GM18498 (cell line): ENCODE results near the gene SIM2.

Experiments
- ATAC-seq: cut with Tn5 transposase; IDR thresholded peaks from one replicate; pipeline ENCODE4 v1.9.1; 2021; ENCODE audit warnings: mild to moderate bottlenecking, moderate library complexity; ENCODE audit not compliant: unreplicated experiment

Gene SIM2

DNA sequence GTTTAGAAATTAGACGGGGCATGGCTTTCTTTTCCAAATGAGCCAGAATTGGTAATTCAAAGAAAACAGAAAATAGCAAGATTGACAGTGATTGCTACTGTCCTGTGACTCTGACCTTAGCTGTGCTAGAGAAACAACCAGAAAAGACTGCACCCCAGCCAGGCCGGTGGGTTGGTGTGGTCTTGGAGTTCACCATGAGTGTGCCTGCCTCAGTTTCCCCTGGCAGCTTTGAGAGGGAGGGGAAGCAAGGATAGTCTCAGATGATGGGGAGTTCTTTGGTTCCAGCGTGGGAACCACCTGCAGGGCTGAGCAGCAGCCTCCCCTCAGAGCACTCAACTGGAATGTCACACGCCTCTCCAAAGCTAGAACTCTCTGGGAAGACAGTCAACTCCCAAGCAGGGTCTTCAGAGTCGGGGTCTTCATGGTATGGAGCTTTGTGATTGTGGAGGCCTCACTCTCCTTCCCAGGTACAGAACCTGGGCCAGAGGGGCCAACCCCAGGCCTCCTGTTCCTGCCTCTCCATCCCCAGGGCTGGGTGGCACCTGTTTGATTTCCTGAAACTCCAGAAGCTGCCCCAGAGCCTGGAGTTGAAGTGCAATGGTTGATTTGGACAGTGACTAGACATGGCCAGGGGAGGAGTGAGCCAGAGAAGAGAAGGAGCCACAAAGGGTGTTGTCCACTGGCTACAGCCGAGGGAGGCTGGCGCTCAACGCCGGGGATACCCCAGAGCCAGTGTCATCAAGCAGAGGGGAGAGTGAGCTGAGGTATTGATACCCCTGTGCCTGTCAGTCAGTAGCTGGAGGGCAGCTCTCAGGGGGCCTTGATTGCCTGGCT, 35.7 kb downstream of the SIM2 start:
- ATAC-seq = no peak

DNA sequence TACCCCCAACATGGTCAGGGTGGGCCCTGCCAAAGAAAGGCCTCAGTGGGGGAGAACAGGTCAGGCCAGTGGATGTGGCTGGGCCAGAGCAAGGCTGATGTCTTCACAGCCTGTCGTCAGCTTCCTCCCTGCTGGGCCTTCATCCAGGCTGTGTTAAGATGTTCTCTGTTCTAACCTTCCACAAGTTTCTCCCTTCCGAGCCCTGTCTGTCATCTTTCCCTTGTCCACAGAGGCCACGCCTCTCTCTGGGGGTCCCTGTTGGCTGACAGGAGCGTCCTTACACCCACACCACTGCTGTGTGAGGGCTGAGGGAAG, 36.2 kb downstream of the SIM2 start:
- ATAC-seq = no peak

DNA sequence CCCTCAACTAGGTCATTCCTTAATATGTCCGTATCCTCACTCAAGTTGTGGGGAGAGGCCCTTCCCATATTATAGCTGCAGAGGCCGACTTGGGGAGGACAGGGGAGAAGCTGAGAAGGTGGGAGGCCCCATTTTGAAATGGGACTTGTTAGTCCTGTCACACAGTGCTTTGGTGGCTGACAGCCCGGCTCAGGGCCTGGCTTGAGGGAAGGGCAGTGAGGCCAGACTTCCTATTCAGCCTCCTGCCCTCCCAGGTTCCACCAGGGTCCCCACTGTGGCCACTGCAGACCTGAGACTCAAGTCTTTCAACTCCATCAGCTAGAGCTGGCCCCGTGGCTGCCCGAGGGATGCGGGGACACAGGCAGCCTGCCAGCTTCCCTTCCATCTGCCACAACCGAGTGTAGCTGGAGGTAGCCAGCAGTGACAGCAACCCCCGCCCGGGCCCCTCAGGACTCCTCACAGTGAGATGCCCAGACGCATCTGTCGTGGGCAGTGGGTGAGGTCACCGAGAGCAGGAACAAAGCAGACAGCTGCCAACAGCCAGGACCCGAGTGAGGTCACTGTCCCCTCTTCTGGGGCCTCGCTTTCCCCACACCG, 36.9 kb downstream of the SIM2 start:
- no peak for ATAC-seq

DNA sequence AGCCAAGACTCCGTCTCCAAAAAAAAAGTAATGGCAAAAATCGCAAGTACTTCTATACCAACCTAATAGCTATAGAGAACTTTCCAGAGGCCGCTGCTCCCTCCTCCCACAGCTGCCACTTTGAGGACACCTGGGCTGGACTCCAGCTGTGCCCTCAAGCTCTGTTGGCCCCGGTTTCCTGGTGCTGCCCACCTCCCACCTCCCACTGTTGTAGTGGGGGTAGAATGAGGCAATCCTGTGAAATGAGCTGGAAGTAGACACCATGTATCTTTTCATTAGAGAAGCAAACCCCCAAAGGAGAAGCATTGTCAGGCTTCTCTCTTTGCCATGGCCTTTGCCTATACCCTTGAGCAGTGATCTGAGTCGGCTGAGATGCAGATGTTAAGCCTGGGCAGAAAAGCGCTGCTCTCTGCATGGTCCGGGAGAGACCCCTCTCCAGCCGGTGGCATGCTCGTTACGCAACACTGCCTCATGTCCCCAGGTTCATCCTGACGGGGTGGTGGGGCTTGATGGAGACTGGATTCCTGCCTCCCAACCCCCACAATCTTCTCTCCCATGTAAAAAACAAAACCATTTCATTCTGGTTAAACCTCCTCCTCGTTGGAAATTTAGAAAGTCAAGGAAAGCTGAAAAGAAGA, 39.7 kb downstream of the SIM2 start:
- ATAC-seq = no peak

DNA sequence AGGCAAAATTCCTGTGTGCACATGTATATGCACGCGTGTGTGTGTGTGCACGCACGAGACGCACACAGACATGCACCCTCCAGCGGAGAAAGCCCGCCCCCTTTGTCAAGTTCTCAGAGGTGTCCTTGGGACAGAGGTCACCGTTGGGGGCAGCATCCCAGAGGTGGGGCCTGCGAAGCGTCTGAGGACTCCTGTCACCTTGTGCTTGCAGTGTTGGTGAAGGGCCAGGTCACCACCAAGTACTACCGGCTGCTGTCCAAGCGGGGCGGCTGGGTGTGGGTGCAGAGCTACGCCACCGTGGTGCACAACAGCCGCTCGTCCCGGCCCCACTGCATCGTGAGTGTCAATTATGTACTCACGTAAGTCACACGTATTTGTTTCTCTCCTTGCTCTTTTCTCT, 42.6 kb downstream of the SIM2 start:
- no peak for ATAC-seq

DNA sequence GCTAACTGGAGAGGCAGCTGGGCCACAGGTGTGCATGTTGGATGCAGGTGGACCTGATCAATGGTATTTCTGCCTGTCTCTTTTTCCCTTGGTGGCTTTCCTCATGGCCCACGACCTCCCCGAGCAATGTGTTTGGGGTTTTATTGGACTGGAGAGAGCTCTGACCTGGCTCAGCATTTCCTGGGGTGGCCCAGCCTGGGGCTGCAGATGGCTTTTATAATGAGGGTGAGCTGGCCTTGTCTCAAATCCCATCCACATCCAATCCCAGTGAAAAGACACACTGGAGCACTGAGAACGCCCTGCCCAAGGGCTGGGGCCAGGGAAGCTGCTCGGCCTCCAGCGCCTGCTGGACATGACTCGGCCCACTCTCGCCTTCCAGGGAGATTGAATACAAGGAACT, 44.1 kb downstream of the SIM2 start:
- ATAC-seq = no peak

DNA sequence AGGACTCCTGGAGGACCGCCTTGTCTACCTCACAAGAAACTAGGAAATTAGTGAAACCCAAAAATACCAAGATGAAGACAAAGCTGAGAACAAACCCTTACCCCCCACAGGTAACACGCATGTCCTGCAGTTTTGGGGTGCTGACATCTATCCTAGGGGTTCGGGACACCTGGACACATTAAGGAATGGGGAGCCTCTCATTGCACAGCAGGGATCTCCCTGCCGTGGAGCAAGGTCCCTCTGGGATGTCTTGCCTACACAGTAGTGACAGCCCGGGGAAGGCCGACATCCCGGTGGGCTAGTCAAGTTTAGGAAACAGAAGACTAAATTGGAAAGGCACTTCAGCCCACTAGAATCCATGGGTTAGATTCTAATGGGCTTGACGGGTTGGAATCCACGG, 44.5 kb downstream of the SIM2 start:
- ATAC-seq = no peak

DNA sequence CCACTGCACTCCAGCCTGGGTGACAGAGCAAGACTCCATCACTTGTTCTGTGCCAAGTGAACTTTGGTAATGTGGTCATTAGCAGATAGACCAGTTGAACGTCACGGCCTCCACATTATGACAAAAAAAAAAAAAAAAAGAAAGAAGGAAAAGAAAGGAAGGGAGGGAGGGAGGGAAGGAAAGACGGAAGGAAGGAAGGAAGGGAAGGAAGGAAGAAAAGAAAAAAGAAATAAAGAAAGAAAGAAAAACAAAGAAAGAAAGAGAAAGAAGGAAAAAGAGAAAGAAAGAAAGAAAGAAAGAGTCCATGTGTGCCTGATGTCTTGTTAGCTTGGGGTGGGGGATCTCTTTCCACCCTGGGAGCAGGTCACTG, 45.3 kb downstream of the SIM2 start:
- no peak for ATAC-seq

DNA sequence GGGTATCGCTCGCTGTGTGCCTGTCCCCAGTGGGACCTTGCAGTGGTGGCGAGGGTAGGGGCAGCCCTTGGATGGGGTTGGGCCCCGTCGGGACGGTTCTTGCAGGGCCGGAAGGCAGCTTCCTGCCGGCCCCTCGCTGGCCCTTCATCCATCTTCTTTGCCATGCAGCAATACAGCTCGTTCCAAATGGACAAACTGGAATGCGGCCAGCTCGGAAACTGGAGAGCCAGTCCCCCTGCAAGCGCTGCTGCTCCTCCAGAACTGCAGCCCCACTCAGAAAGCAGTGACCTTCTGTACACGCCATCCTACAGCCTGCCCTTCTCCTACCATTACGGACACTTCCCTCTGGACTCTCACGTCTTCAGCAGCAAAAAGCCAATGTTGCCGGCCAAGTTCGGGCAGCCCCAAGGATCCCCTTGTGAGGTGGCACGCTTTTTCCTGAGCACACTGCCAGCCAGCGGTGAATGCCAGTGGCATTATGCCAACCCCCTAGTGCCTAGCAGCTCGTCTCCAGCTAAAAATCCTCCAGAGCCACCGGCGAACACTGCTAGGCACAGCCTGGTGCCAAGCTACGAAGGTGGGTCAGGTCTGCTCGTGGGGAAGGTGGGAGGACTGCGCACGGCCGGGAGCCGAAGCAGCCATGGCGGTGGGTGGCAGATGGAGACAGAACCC, 45.8 kb downstream of the SIM2 start:
- ATAC-seq = no peak

DNA sequence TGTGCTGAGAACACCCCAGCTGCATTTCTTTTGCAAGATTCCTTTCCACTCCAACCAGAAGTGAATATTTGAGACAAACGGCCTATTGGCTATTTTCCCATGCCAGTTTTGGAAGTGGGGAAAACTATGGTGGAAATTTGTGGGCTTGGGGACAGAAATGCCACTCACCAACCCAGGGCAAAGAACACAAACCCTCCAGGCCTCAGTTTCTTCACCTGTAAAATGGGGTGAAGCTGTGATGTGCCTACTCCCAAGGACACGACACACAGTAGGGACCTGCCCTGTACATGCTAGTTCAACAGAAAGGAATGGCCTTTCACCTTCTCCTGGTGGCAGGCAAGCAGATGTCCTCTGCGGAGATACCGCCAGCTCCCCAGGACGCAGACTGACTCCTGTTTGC, 46.5 kb downstream of the SIM2 start:
- ATAC-seq = no peak

DNA sequence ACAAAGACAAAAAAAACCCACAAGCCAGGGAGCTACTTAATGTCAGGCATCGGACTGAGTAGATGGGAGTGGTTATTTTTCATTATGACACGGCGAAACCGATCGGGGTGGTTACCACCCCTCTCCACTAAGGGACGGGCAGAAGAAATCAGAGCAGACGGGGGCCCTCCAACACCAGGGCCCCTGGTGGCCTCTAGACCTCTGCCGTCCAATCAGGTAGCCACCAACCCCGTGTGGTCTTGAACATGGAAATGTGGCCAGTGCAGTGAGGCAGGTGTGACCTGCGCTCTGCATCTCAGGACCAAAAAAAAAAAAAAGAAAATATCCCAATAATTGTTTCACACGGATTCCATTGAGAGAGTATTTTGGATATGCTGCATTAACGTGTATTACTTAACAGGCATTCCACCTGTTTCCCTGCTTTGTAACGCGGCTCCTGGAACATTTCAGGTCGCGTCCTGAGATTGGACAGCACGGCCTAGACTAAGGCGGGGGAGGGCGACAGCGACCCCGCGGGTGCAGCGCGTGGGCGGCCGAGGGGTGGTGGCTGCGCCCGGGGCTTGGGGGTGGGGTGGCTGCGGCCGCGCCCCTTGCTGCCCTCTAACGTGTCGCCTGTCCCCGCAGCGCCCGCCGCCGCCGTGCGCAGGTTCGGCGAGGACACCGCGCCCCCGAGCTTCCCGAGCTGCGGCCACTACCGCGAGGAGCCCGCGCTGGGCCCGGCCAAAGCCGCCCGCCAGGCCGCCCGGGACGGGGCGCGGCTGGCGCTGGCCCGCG, 48.3 kb downstream of the SIM2 start:
- ATAC-seq = no peak

DNA sequence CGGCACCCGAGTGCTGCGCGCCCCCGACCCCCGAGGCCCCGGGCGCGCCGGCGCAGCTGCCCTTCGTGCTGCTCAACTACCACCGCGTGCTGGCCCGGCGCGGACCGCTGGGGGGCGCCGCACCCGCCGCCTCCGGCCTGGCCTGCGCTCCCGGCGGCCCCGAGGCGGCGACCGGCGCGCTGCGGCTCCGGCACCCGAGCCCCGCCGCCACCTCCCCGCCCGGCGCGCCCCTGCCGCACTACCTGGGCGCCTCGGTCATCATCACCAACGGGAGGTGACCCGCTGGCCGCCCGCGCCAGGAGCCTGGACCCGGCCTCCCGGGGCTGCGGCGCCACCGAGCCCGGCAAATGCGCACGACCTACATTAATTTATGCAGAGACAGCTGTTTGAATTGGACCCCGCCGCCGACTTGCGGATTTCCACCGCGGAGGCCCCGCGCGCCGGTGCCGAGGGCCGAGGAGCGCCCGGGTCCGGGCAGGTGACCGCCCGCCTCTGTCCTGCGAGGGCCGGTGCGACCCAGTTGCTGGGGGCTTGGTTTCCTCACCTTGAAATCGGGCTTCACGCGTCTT, 49.0 kb downstream of the SIM2 start:
- ATAC-seq = no peak

DNA sequence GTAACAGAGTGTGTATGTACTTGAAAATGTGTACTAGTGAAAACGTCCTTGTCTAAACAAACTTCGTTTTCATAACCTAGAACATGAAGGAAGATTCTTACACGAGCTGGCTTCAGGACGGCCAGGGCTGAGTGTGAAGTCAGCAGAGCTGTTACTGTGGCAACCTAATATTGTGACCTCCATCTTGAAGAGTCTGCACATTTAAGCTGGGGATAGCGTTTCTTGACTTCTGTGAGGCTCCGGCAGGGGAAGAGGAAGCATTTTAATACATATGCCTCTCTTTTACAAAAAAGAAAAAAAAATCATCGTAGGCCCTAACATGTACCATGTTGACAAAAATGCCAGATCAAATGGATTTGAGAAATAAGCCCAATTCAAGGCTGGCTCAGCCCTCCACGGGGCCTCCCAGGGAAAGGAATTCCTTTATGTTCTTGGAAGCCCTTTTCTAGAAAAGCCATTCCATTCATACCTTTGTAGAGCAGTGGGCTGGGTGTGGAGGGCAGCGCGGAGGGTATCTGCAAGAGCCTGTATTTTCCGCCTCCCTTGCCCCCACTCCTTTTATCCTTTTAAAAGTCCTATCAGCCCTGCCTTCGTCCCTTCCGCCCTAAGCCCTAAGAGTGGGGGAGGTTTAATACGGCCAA, 51.1 kb downstream of the SIM2 start:
- no peak for ATAC-seq

DNA sequence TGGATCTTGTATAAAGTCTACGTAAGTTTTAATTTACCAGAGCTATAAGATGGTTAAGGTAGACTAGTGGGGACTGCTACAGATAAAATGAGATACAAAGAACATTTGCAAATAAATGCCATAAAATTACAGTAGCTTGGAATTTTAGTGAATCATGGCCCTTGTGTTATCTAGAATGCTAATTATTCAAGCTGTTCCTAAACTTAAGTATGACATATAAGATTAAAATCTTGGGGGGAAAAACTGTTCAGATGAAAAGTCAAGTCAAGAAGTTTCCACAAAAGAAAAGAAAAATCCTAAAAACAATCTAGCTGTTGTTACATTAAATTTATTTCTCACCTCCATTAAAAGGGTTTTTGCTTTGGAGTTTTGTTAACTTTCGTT, 51.7 kb downstream of the SIM2 start:
- no peak for ATAC-seq

DNA sequence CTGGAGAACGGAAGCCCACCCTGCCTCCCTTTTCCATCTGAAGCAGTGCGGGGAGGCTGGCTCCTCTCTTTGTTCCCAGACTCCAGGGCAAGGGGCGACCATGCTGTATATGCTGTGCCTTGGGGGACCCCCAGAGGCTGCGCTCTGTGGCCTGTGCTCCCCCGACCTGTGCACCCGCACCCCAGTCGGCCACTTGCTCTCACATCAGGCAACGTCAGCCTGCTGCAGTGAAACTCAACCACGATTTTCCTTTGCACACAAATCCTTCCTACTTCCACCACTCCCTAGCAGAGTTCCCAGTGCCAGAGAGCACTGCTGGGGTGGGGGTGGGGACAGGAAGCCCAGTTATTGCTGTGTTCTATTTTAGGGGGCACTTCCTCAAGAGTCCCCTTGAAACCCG, 52.5 kb downstream of the SIM2 start:
- no peak for ATAC-seq

DNA sequence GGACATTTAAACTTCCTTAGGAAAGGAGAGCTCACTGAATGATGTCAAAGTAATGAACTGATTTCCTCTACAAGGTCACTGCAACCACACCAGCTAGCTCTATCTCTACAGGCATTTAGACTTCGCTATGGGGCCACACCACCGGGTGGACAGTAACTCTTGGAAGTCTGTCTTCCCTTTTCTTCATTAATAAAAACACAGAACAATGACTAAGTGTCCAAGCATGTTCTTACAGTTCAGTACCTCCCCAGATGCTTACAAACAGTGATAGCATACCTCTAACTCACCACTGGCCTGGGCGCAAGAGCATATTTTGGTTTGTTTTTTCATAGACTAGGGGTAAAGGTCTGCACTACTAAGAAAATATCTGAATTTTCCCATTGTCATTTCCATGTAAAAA, 54.6 kb downstream of the SIM2 start:
- ATAC-seq = no peak

DNA sequence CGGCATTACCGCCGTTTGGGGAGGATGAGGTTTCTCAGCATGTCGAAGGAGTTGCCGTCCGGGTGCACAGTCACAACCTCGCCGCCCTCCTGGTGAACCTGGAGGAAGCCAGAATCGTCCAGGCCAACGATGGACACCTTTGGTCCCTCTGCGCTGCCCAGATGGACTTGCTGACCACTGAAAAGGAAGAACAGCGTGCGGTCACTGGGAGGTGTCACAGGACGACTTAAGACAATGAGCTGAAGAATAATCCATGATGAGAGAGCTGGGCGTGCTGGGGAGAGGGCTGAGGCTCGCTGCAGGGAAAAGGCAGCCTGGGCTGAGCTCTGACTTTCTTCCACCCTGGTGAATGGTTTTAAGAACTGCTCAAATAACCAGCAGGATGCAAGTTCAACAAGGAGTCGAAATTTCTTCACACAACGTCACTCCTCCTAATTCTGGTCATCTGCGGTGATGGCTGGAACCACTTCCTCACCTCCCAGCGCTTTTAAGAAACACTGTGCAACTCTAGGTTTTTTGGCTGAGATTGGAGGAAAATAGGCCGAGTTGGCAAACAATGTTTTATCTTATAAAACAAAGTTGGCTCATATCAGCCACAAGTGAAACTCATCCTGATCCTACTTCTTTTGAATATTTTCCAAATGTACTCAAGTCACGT, 55.5 kb downstream of the SIM2 start:
- ATAC-seq = no peak

DNA sequence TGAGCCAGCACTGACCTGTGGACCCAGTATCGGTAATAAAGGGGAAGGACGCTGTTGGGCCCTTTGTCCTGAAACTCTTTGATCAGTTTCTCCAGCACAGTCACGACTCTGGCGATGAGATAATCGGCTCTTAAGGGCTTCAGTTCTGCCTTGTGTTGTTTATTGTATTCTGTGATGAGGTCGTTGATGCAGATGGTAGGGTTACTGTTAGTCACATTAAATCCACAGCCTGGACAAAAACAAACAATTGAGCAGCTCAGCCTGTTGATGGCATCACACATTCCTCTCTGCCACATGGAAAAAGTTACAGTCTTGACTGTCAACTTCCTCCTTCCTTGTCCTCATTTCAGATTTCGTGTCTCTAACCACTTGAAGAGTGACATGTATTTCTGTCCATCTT, 57.6 kb downstream of the SIM2 start:
- ATAC-seq = no peak

DNA sequence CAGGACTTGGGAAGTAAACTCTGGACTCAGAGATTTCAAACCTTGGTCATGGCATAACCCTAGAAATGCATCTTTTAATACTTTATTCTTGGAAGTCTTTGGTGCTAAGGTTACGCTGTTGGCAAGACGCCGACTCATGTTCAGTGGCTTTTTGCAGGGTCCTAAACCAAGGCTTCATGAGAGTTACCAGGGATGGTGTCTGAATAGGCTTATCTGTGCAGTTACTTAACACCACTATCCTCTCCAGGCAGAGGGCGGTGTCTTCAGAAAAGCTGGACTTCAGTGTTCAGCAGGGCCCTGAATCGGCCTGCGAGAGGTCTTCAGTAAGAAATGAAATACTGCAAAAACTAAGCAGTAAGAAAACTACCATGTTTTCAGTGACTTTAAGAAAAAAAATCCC, 58.3 kb downstream of the SIM2 start:
- no peak for ATAC-seq
